ENCODE measurements around the gene TIMM8B.
"Not testable (repeated sequence)": the region's sequence is repeated elsewhere in the genome, so short reads cannot be mapped to it uniquely, and the experiment has no call there.

The TIMM8B gene

DNA sequence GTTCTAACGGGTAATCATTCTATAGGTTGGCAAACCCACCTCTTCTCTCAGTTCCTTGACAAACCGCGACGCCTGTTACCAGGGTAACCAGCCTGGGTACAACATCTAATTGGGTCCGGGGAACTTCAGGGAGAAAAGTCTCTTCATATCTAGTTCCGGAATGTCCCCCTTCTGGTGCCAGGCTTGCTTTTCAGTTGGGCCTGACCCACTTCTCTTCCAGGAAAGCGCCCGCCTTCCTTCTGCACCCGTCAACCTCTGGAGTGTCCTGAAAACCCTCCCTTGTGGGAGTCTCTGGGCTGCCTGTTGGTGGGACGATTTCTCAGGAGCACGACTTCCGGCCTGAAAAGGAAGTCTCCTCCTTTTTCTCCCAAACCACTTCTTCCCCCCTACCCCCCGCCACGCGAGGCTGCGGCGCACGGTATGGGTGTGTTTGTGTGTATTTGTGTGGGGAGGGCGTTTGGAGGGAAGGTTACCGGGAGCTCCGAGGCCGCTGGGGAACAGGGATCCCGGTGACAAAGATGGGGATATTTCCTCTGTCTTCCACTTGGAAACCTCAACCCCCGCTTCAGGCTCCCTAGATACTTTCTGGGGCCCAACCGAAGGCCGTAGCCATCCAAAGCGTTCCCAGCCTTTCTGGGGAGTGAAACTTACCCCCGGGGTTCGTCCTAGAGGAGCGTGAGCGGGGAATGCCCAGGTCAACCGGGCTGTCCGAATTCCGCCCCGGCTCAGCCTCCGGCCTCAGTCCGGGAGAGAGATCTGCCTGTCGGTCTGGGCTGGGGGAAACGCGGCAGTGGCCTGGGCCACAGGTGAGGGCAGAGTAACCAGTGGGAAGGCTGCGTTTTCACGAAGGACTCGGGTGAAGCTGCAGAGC lies 12.4 kb downstream of the TIMM8B start, which contains the start of the genes NKAPD1 and PIH1D2:
Gene NKAPD1 (plus strand): TSS at position 359 of the 871 bp plus-strand sequence. CDS start 1,276 bp downstream, outside the sequence.
Gene PIH1D2 (minus strand): TSS at position 77 of the 871 bp plus-strand sequence. CDS start 843 bp downstream, outside the sequence.
- DNase-seq: peak; percentile 93

DNA sequence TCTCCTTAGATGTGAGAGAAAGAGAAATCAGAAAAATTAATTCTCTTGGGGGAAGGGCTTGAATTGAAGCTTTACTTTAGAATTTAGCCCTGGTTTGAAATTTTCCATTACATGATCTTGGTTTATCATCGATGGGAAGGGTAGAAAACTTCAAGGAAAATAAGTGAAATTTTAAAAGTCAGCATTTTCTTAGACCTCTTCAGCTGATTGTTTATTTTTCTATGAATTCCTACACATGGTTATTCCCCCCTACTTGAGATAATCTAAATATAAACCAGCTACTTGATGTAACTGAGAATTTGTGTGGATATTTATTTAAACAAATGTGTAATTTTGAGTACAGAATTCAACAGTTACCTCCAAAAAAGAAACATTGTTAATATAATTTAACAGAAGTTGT lies 23.6 kb downstream of the TIMM8B start:
- no peak for DNase-seq

DNA sequence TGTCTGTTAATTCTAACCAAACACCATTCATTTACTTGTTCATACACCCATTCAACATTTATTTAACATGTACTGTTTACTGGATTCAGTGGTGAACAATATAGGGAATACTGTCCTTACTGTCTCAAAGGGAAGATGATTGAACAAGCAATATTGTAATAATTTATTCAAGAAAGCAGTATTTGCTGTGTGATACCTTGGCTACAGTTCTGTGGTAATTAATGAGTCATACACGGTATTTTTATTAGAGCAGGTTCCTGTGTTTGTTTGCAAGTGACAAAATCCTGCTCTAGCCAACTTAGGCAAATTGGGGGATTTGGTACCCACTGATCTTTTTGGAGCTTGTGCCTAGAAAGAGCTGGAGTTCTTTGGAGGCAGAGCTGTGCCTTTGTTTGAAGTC lies 28.5 kb downstream of the TIMM8B start:
- DNase-seq: no peak

DNA sequence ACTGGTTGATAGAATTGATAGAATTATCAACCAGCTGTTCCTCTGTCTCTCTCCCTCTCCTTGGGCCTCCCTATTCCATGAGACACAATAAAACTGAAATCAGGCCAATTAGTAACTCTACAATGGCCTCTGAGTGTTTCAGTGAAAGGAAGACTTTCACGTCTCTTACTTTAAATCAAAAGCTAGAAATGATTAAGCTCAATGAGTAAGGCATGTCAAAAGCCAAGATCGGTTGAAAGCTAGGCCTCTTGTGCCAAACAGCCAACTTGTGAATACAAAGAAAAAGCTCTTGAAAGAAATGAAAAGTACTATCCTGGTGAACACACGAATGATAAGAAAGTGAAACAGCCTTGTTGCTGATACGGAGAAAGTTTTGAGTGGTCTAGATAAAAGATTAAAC lies 29.4 kb downstream of the TIMM8B start:
- DNase-seq: no peak

DNA sequence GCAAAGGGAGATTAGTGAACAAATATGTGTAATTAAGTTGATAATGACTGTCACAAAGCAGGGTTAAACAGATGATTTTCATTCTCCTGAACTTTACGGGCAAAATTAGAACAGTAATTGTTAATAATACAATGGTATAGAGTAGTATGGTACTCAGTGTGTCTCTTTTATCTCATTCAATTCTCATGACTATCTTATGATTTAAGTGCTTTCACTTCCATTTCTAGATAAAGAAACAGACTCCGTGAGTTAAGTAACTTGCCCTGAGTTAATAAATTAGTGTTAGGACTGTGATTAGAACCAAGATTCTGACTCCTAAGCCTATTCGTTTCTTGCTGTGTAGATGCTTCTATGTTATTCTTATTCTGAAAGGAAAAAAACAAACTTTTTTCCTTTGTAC lies 34.8 kb downstream of the TIMM8B start:
- no peak for DNase-seq

DNA sequence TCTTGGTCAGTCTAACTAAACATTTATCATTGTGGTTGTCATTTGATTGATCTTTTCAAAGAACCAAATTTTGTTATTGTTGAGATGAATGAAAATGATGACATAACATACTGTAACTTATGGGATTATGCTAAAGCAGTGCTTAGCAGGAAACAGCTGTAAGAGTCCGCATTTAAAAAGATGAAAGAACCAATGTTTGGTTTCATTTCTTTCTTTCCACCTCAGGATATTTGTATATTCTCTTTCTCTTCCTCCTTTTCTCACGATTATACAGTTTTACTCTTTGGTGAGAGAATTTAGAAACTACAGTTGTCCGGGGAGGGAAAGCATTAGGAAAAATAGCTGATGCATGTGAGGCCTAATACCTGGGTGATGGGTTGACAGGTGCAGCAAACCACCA lies 35.8 kb downstream of the TIMM8B start:
- DNase-seq: no peak

DNA sequence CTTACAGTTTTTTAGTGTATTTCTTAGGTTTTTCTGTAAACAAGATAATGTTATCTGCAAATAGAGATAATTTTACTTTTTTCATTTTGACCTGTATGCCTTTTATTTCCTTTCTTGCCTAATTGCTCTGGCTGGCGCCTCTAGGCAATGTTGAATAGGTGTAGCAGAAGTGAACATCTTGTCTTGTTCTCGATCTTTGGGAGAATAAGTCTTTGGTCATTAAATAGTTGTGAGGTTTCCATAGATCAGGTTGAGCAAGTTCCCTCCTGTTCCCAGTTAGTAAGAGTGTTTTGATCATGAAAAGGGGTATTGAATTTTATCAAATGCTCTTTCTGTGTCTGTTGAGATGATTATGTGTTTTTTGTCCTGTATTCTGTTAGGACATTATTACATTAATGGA lies 36.8 kb downstream of the TIMM8B start:
- DNase-seq: no peak

DNA sequence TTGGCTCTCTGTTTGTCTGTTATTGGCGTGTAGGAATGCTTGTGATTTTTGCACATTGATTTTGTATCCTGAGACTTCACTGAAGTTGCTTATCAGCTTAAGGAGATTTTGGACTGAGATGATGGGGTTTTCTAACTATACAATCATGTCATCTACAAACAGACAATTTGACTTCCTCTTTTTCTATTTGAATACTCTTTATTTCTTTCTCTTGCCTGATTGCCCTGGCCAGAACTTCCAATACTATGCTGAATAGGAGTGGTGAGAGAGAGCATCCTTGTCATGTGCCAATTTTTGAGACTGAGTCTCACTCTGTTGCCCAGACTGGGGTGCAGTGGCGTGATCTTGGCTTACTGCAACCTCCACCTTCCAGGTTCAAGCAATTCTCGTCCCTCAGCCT lies 38.3 kb downstream of the TIMM8B start:
- DNase-seq: not testable (repeated sequence)

DNA sequence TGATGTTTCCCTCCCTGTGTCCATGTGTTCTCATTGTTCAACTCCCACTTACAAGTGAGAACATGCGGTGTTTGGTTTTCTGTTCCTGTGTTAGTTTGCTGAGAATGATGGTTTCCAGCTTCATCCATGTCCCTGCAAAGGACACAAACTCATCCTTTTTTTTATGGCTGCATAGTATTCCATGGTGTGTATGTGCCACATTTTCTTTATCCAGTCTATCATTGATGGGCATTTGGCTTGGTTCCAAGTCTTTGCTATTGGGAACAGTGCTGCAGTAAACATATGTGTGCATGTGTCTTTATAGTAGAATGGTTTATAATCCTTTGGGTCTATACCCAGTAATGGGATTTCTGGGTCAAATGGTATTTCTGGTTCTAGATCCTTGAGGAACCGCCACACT lies 39.9 kb downstream of the TIMM8B start:
- DNase-seq: not testable (repeated sequence)

DNA sequence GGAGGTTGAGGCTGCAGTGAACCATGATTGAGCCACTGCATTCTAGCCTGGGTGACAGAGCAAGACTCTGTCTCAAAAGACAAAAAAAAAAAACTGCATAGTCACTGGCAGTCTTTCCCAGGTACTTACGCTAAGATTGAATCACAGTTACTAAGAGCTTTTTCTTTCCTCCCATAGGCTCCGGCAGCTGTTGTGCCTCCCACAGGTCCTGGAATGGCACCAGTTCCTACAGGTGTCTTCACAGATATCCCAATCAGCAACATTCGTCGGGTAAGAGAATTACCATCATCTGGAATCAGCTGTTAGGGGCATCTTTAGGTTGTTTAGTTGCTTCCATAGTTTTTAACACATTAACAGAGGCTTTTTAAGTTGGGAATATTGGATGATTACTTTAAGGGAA lies 41.6 kb downstream of the TIMM8B start:
- no peak for DNase-seq

DNA sequence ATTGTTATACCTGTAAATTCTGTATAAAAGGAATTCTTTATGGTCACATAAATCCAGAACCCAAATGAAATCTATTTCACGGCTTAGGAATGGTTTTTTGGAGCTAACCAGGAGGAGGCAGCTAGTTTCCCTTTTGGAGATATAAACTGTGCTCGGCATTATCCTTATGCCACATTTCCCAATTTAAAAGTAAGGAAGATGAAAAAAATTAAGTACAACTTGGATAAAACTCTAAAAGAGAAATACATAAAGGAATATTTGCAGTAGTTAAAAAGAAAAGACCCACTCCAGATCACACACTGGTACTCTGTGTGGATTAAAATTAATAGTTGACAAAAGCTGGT lies 43.6 kb downstream of the TIMM8B start:
- DNase-seq: no peak

DNA sequence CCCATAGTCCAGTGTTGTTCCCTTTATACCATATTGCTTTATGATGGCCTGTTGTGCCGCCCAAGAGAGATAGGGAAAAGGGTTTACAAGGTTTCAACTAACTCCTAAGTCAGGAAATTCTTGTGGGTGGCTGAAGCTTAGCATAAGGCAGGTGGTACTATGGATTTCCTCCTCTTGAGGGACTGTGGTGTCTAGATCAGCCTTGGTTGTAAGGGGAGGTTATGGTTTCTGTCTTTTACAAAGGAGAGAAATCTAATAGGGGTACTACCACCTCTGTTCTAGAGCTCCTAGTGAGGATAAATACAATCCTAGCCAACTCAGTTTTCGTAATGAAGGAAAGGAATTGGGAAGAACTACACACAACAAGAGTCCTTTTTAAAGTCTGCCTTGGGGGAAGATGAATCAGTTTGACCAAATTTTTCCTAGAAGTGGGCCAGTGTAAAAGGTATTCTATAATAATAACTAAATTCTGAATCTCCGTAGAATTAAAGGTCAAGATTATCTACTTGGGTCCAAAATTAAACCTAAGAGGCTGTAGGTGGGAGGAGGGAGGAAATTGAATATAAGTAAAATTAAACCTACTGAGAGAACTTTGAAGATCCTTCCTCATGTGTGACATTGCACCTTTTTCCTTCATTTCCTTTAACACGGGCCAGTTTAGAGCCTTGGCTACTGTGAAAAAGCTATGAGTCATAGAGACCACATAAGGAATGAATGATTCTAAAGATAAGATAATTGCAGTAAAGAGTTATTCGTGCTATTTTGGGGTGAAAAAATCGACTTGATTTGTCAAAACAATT lies 44.2 kb downstream of the TIMM8B start:
- DNase-seq: no peak

DNA sequence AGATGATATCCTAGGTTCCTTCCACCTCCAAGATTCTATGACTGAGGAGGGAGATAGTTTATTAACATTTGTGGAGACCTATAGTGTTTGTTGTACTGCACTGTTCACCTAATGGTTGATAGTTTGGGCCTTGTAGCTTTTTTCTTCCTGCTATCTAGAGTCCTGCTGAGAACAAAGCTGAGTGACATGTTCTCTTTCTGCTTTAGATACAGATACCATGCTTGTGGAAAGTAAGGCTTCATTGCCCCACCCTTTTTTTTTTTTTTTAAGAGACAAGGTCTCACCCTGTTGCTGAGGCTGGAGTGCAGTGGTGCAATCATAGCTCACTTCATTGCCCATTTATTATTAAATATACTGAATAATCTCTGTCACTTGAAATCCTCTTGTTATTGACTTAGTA lies 49.0 kb downstream of the TIMM8B start:
- DNase-seq: no peak

Data from NCI-H345 (cell line).